A549 (cell line): ENCODE data around the gene CUX1. TPM values are rescaled to one million over a fixed set of nuclear protein-coding genes. Genes with fewer than 3 reads are reported as not detected.

Experiments
- ATAC-seq, 2 experiments: fragments of 200-7000 bp in 1 of 2; fragments of >200 bp in 1 of 2; cut with Nextera tagmentation in 1 of 2; cut with Tn5 transposase in 1 of 2; 3 replicates each; pipeline versions ENCODE4 v1.8.0 to v1.9.1; 2018 to 2020; ENCODE audit warnings: mild to moderate bottlenecking in 1 of 2, moderate library complexity in 1 of 2
- CTCF ChIA-PET: fragments of 300-600 bp; sonication (Branson Sonifier 250); formaldehyde crosslinking; extraction: SDS; loops from one replicate; lab custom pipeline; 2021; ENCODE audit warnings: antibody characterized with exemption, inconsistent platforms; lab: Yijun Ruan, JAX
- POLR2A ChIA-PET: fragments of 350-600 bp; formaldehyde crosslinking; extraction: SDS; loops from one replicate; lab custom pipeline; 2021; ENCODE audit warnings: antibody characterized with exemption, inconsistent platforms; lab: Yijun Ruan, JAX
- DNase-seq, 2 experiments: peaks; one replicate each; pipeline versions ENCODE4 v3.0.0 to v3.0.0-alpha.2; 2011 to 2016; ENCODE audit warnings: low read depth in 1 of 2, low spot score in 1 of 2
- FAIRE-seq: peaks from 2 replicates; lab custom pipeline; 2011; peaks lifted over from hg19 to GRCh38; lab: Jason Lieb, UNC
- H3K27ac ChIP-seq, 2 experiments: fragments of >200 bp; sonication (Bioruptor Twin); formaldehyde crosslinking; 3 replicates each; pipeline ENCODE4 v1.5.1; 2016 to 2017
- H3K4me1 ChIP-seq: fragments of >200 bp; sonication (Bioruptor Twin); formaldehyde crosslinking; 3 replicates; pipeline ENCODE4 v1.6.1; 2016
- H3K4me2 ChIP-seq: fragments of >200 bp; sonication (Bioruptor Twin); formaldehyde crosslinking; 3 replicates; pipeline ENCODE4 v1.6.1; 2016
- H3K4me3 ChIP-seq: fragments of >200 bp; sonication (Bioruptor Twin); formaldehyde crosslinking; 3 replicates; pipeline ENCODE4 v1.5.1; 2016
- H3K9me3 ChIP-seq: fragments of >200 bp; sonication (Bioruptor Twin); formaldehyde crosslinking; 3 replicates; pipeline ENCODE4 v1.6.1; 2016
- CBX2 ChIP-seq: fragments of 200-600 bp; sonication (generic); IDR thresholded peaks from 2 replicates; pipeline ENCODE4 v1.6.1; 2016; ENCODE audit warnings: low read depth, mild to moderate bottlenecking, borderline replicate concordance
- CBX8 ChIP-seq: fragments of 200-600 bp; sonication (generic); IDR thresholded peaks from 2 replicates; pipeline ENCODE4 v1.6.1; 2016
- CEBPB ChIP-seq, 2 experiments: fragments of >200 bp in 1 of 2; sonication (Bioruptor Twin) in 1 of 2; formaldehyde crosslinking in 1 of 2; IDR thresholded peaks; 2 replicates each; pipeline ENCODE4 v1.6.1; 2012 to 2016
- CHD2 ChIP-seq: fragments of 150-350 bp; IDR thresholded peaks from 2 replicates; pipeline ENCODE4 v1.6.1; 2014; ENCODE audit warnings: low read length; ENCODE audit not compliant: partially characterized antibody
- EHF ChIP-seq: fragments of 250-450 bp; sonication (Bioruptor Pico); IDR thresholded peaks from 2 replicates; pipeline ENCODE4 v1.5.0; 2020; ENCODE audit warnings: mild to moderate bottlenecking
- ESRRA ChIP-seq: fragments of 150-350 bp; IDR thresholded peaks from 2 replicates; pipeline ENCODE4 v1.6.1; 2014; ENCODE audit warnings: mild to moderate bottlenecking, low read length, borderline replicate concordance
- HDAC2 ChIP-seq: fragments of 200-600 bp; sonication (generic); IDR thresholded peaks from 2 replicates; pipeline ENCODE4 v1.6.1; 2016
- HEYL ChIP-seq: fragments of 250-450 bp; sonication (Bioruptor Pico); IDR thresholded peaks from 2 replicates; pipeline ENCODE4 v1.8.0; 2021; ENCODE audit warnings: mild to moderate bottlenecking, moderate library complexity
- HMGXB4 ChIP-seq: fragments of 250-450 bp; sonication (Bioruptor Pico); IDR thresholded peaks from 2 replicates; pipeline ENCODE4 v1.5.0; 2021; ENCODE audit warnings: mild to moderate bottlenecking, moderate library complexity, borderline replicate concordance
- HOXB13 ChIP-seq: fragments of 250-450 bp; sonication (Bioruptor Pico); IDR thresholded peaks from 2 replicates; pipeline ENCODE4 v1.5.0; 2020; ENCODE audit warnings: low read depth, mild to moderate bottlenecking, moderate library complexity
- HOXB5 ChIP-seq: fragments of 250-450 bp; sonication (Bioruptor Pico); IDR thresholded peaks from 2 replicates; pipeline ENCODE4 v1.5.0; 2020; ENCODE audit warnings: mild to moderate bottlenecking, moderate library complexity
- JUN ChIP-seq, 2 experiments: fragments of >200 bp; sonication (Bioruptor Twin); formaldehyde crosslinking; IDR thresholded peaks; 2 replicates in 1 of 2; 3 replicates in 1 of 2; pipeline ENCODE4 v1.6.1; 2016 to 2017
- JUNB ChIP-seq: fragments of >200 bp; sonication (Bioruptor Twin); formaldehyde crosslinking; IDR thresholded peaks from 2 replicates; pipeline ENCODE4 v1.6.1; 2016
- MAFK ChIP-seq: fragments of 450-650 bp; IDR thresholded peaks from 2 replicates; pipeline ENCODE4 v1.6.1; 2014; ENCODE audit not compliant: partially characterized antibody
- MAZ ChIP-seq: fragments of 150-350 bp; IDR thresholded peaks from 2 replicates; pipeline ENCODE4 v1.6.1; 2014; ENCODE audit warnings: antibody characterized with exemption, low read depth, low read length, borderline replicate concordance
- MYC ChIP-seq: IDR thresholded peaks from 2 replicates; pipeline ENCODE4 v1.6.1; 2012; ENCODE audit warnings: mild to moderate bottlenecking, inconsistent platforms, low read length, improper control_type of control experiment, borderline replicate concordance
- POLR2A ChIP-seq: IDR thresholded peaks from 2 replicates; pipeline ENCODE4 v1.6.1; 2012; ENCODE audit warnings: mild to moderate bottlenecking, low read length
- RAD21 ChIP-seq, 2 experiments: fragments of >200 bp in 1 of 2; sonication (Bioruptor Twin) in 1 of 2; formaldehyde crosslinking in 1 of 2; IDR thresholded peaks in 1 of 2; conservative IDR thresholded peaks in 1 of 2; 2 replicates in 1 of 2; 3 replicates in 1 of 2; pipeline ENCODE4 v1.6.1; 2012 to 2018; ENCODE audit warnings: inconsistent platforms in 1 of 2
- RCOR1 ChIP-seq: fragments of 150-350 bp; IDR thresholded peaks from 2 replicates; pipeline ENCODE4 v1.6.1; 2014; ENCODE audit warnings: antibody characterized with exemption, low read length, low read depth
- SMC3 ChIP-seq: fragments of >200 bp; sonication (Bioruptor Twin); formaldehyde crosslinking; IDR thresholded peaks from 3 replicates; pipeline ENCODE4 v1.6.1; 2018; ENCODE audit warnings: inconsistent platforms
- SREBF2 ChIP-seq: fragments of 450-650 bp; IDR thresholded peaks from 2 replicates; pipeline ENCODE4 v1.6.1; 2014; ENCODE audit warnings: mild to moderate bottlenecking, moderate library complexity
- ZFP36 ChIP-seq: fragments of 450-650 bp; IDR thresholded peaks from 2 replicates; pipeline ENCODE4 v1.6.1; 2014; ENCODE audit warnings: borderline replicate concordance; ENCODE audit not compliant: partially characterized antibody
- ZSCAN20 ChIP-seq: fragments of 250-450 bp; sonication (Bioruptor Pico); IDR thresholded peaks from 2 replicates; pipeline ENCODE4 v1.8.0; 2022; ENCODE audit warnings: mild to moderate bottlenecking, moderate library complexity
- WGBS: methylation state at CpG from one replicate; pipeline ENCODE4 v1.1.6; 2017; ENCODE audit errors: missing lambda C conversion rate; 5-methylcytosine and 5-hydroxymethylcytosine counted together
- polyA plus RNA-seq, 4 experiments: library from polyadenylated mRNA; depleted of rRNA in 3 of 4; stranded (reverse); fragments of >200 nt; fragmentation: RNase III in 1 of 4; extraction: RNeasy Plus Mini Kit Qiagen cat#74134 plus additional on column Dnase treatment in 1 of 4; gene quantifications; 2 replicates in 3 of 4; 3 replicates in 1 of 4; pipeline ENCODE4 v1.2.3, GENCODE V29; 2011 to 2017
- TF ChIP-seq, protein P1 (sequence below): fragments of >200 bp; sonication (Bioruptor Twin); formaldehyde crosslinking; IDR thresholded peaks from 2 replicates; pipeline ENCODE4 v1.6.1; 2016

CUX1 gene
- polyA plus RNA-seq, 2 of the 4 experiments (the other 2 are of a cell fraction), result 32.7 to 33.4 TPM

DNA sequence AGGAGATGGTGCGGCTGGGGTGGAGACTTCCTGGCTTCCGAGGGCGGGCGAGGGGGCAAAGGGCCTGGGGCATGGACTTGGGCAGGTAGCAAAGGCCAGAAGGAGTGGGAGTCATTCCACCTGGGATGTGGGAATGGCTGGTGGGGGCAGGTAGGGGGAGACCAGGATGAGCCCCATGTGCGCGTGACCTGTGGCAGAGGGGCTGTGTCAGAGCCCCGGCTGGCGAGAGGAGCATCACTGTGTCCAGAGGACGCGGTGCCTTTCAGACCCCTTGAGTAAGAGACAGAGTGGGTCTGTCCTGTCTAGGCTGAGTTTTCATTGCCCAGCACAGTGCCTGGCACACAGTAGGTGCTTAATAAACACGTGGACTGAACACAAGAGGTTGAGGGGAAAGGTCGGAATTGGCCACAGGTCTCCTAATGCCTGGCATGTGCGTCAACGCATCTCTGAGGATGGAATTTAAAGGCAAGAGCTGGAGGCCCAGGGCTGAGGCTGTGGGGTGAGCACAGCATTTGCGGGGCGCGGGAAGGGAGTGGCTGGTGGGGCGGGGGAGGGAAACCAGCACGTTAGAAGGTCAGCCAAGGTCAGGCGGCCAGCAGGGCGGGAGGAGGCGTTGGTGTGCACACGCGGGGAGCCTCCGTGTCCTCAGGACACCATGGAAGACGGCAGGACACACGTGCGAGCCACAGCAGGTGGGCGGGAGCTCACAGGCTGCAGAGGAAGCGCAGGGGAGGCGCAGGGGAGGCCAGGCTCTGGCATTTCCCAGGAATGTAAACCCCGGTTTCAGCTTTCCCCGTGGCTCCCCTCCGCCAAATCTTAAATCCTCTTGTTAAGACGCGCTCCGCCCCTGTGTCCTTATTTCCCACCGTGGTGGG lies 51.8 kb downstream of the CUX1 start:
- no peak overlapping the region for H3K4me3 ChIP-seq
- no peak for FAIRE-seq
- CTCF ChIA-PET, result interaction anchor here (1.0 to 7.2 kb wide), 4 partner anchors 12 to 268 kb away, joined by 3 to 40 read pairs (median 5); no protein-coding TSS in a partner anchor
- H3K9me3 ChIP-seq, result no peaks in the 10 kb centered on the region
- 84% methylated on average over 34 of the region's 38 CpGs for WGBS
- no peak for DNase-seq
- peak overlapping the region; percentile 63 for H3K4me2 ChIP-seq
- peak overlapping the region; percentile 58 to 69; a peak in 4 of 6 replicates for H3K27ac ChIP-seq
- ATAC-seq, result peak; percentile 12 to 24; a peak in 3 of 6 replicates
- TF ChIP-seq ESRRA (no peak), SREBF2 (no peak), RCOR1 (no peak), HOXB13 (no peak), JUNB (no peak), ZSCAN20 (CRISPR knock-in tag) (no peak), RAD21 (conservative IDR thresholded peaks at IDR 0.05 in 1 of 2, IDR thresholded peaks at IDR 0.05 in 1 of 2) (no peak), HEYL (no peak), HMGXB4 (CRISPR knock-in tag) (no peak), JUN (IDR thresholded peaks at IDR 0.05) (no peak), CBX2 (no peak), POLR2A (no peak), MAZ (no peak)
- H3K4me1 ChIP-seq, result peaks cover 52% of the 10 kb centered on the region
- POLR2A ChIA-PET, result interaction anchor here (0.6 to 2.6 kb wide), 2 partner anchors 13 to 249 kb away, joined by 3 to 20 read pairs; no protein-coding TSS in a partner anchor

GRCh38 chr7:101869901-101870290 lies 52.5 kb downstream of the CUX1 start:
- peaks cover 57% of the 10 kb centered on the region for H3K4me1 ChIP-seq
- TF ChIP-seq CEBPB (IDR thresholded peaks at IDR 0.05) (no peak), MYC (no peak), HMGXB4 (CRISPR knock-in tag) (no peak), HDAC2 (no peak), ZFP36 (no peak), SREBF2 (no peak), HOXB5 (CRISPR knock-in tag) (no peak), CBX8 (no peak), ESRRA (no peak), MAFK (no peak), EHF (CRISPR knock-in tag) (no peak), CHD2 (no peak), RAD21 (conservative IDR thresholded peaks at IDR 0.05 in 1 of 2, IDR thresholded peaks at IDR 0.05 in 1 of 2) (no peak), HOXB13 (no peak), SMC3 (no peak)
- TF ChIP-seq, protein P1, sequence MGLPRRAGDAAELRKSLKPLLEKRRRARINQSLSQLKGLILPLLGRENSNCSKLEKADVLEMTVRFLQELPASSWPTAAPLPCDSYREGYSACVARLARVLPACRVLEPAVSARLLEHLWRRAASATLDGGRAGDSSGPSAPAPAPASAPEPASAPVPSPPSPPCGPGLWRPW, result no peak
- ChIA-PET CTCF (interaction anchor here (0.7 to 7.2 kb wide), 4 partner anchors 12 to 367 kb away, joined by 3 to 40 read pairs (median 5); no protein-coding TSS in a partner anchor), POLR2A (interaction anchor here (0.6 to 2.6 kb wide), 2 partner anchors 13 to 249 kb away, joined by 3 to 20 read pairs; no protein-coding TSS in a partner anchor)
- ATAC-seq, result peak in 1 of 2 experiments; percentile 13; a peak in 3 of 6 replicates
- peak overlapping the region; percentile 63 for H3K4me2 ChIP-seq
- DNase-seq, result no peak
- no peaks in the 10 kb centered on the region for H3K9me3 ChIP-seq
- WGBS, result 68% methylated on average over 7 of the region's 7 CpGs
- H3K4me3 ChIP-seq, result no peak overlapping the region
- H3K27ac ChIP-seq, result peak overlapping the region; percentile 58 to 69
- FAIRE-seq, result no peak
